IMR-90 (cell line): Measurements from ENCODE around the gene ARMC9. TPM values are rescaled to one million over a fixed set of nuclear protein-coding genes. Genes with fewer than 3 reads are reported as not detected.

Source experiments
- ATAC-seq: fragments of 200-7000 bp; cut with Tn5 transposase; 2 replicates; pipeline ENCODE4 v1.9.1; 2020; ENCODE audit warnings: low read depth, mild to moderate bottlenecking, moderate library complexity
- BruUV-seq: library from RNA; stranded (reverse); fragments of 400-500 nt; replicated peaks from 2 replicates; lab custom pipeline; 2021; lab: Mats Ljungman, UMichigan
- CTCF ChIA-PET: fragments of 300-600 bp; formaldehyde crosslinking; extraction: SDS; loops from one replicate; lab custom pipeline; 2021; ENCODE audit warnings: antibody characterized with exemption; lab: Yijun Ruan, JAX
- POLR2A ChIA-PET: fragments of 300-600 bp; sonication (Branson Sonifier 250); formaldehyde crosslinking; loops from one replicate; lab custom pipeline; 2022; ENCODE audit warnings: antibody characterized with exemption; ENCODE audit not compliant: unreplicated experiment; lab: Charles Lee
- DNase-seq: peaks from one replicate; pipeline ENCODE4 v3.0.0; 2013
- H2AFZ ChIP-seq: replicated peaks from 2 replicates; pipeline ENCODE3; 2013; ENCODE audit warnings: low read length, mild to moderate bottlenecking; ENCODE audit not compliant: poor library complexity
- H2AK5ac ChIP-seq: 2 replicates; pipeline ENCODE4 v1.6.1; 2013; ENCODE audit warnings: low read depth, low read length, inconsistent platforms
- H2AK9ac ChIP-seq: replicated peaks from 2 replicates; pipeline ENCODE3; 2013; ENCODE audit warnings: mild to moderate bottlenecking, low read depth, low read length, moderate library complexity; ENCODE audit not compliant: poor library complexity
- H2BK120ac ChIP-seq: 2 replicates; pipeline ENCODE4 v1.6.1; 2013; ENCODE audit warnings: low read depth, low read length, inconsistent platforms
- H2BK15ac ChIP-seq: 3 replicates; pipeline ENCODE4 v1.6.1; 2013; ENCODE audit warnings: low read depth, low read length, inconsistent platforms
- H2BK20ac ChIP-seq: 2 replicates; pipeline ENCODE4 v1.6.1; 2013; ENCODE audit warnings: low read depth, mild to moderate bottlenecking, inconsistent platforms, low read length, moderate library complexity
- H2BK5ac ChIP-seq: 2 replicates; pipeline ENCODE4 v1.6.1; 2013; ENCODE audit warnings: mild to moderate bottlenecking, low read depth, low read length, inconsistent platforms; ENCODE audit not compliant: poor library complexity, severe bottlenecking
- H3K14ac ChIP-seq: replicated peaks from 2 replicates; pipeline ENCODE4 v1.6.1; 2013; ENCODE audit warnings: low read depth, low read length, inconsistent platforms
- H3K18ac ChIP-seq: 2 replicates; pipeline ENCODE4 v1.6.1; 2013; ENCODE audit warnings: low read depth, low read length, control low read depth
- H3K23ac ChIP-seq: 2 replicates; pipeline ENCODE4 v1.6.1; 2013; ENCODE audit warnings: low read depth, low read length, inconsistent platforms
- H3K27ac ChIP-seq: 2 replicates; pipeline ENCODE4 v1.5.1; 2013; ENCODE audit warnings: mild to moderate bottlenecking, control low read depth, low read length; ENCODE audit not compliant: insufficient read depth
- H3K27me3 ChIP-seq: 2 replicates; pipeline ENCODE4 v1.6.1; 2013; ENCODE audit warnings: low read length; ENCODE audit not compliant: control insufficient read depth, insufficient read depth
- H3K36me3 ChIP-seq: 2 replicates; pipeline ENCODE4 v1.6.1; 2013; ENCODE audit warnings: low read length, mixed read lengths; ENCODE audit not compliant: control insufficient read depth, insufficient read depth
- H3K4ac ChIP-seq: 2 replicates; pipeline ENCODE4 v1.6.1; 2013; ENCODE audit warnings: low read depth, low read length, inconsistent platforms
- H3K4me1 ChIP-seq: 2 replicates; pipeline ENCODE4 v1.6.1; 2013; ENCODE audit warnings: low read length, mixed read lengths; ENCODE audit not compliant: control insufficient read depth, insufficient read depth
- H3K4me2 ChIP-seq: 2 replicates; pipeline ENCODE4 v1.6.1; 2013; ENCODE audit warnings: low read depth, mild to moderate bottlenecking, control low read depth, low read length, moderate library complexity
- H3K4me3 ChIP-seq: 2 replicates; pipeline ENCODE4 v1.5.1; 2013; ENCODE audit warnings: low read depth, mild to moderate bottlenecking, control low read depth, low read length, moderate library complexity; ENCODE audit not compliant: insufficient read depth
- H3K56ac ChIP-seq: 2 replicates; pipeline ENCODE4 v1.6.1; 2013; ENCODE audit warnings: low read length, inconsistent platforms; ENCODE audit not compliant: insufficient read depth; ENCODE audit errors: extremely low read depth
- H3K79me1 ChIP-seq, 2 experiments: 2 replicates each; pipeline ENCODE4 v1.6.1; 2013; ENCODE audit warnings: low read length in 2 of 2, inconsistent platforms in 1 of 2, low read depth in 1 of 2
- H3K9ac ChIP-seq: 2 replicates; pipeline ENCODE4 v1.6.1; 2013; ENCODE audit warnings: low read depth, low read length, control low read depth
- H3K9me1 ChIP-seq: 2 replicates; pipeline ENCODE4 v1.6.1; 2013; ENCODE audit warnings: low read length, inconsistent platforms; ENCODE audit not compliant: insufficient read depth
- H3K9me3 ChIP-seq: 2 replicates; pipeline ENCODE4 v1.6.1; 2013; ENCODE audit warnings: low read length; ENCODE audit not compliant: control insufficient read depth, insufficient read depth
- H4K20me1 ChIP-seq: 2 replicates; pipeline ENCODE4 v1.6.1; 2013; ENCODE audit warnings: low read length, inconsistent platforms; ENCODE audit not compliant: insufficient read depth
- H4K5ac ChIP-seq: 2 replicates; pipeline ENCODE4 v1.6.1; 2013; ENCODE audit warnings: mild to moderate bottlenecking, low read depth, low read length, control low read depth
- H4K8ac ChIP-seq, 2 experiments: 2 replicates each; pipeline ENCODE4 v1.6.1; 2013; ENCODE audit warnings: low read depth in 2 of 2, low read length in 2 of 2, control low read depth in 1 of 2, inconsistent platforms in 1 of 2
- H4K91ac ChIP-seq: 2 replicates; pipeline ENCODE4 v1.6.1; 2013; ENCODE audit warnings: low read depth, low read length, inconsistent platforms; ENCODE audit not compliant: insufficient read depth
- RCOR1 ChIP-seq: IDR thresholded peaks from 2 replicates; pipeline ENCODE4 v1.6.1; 2012; ENCODE audit warnings: mild to moderate bottlenecking, low read length, improper control_type of control experiment; ENCODE audit not compliant: insufficient replicate concordance
- WGBS, 2 experiments: methylation state at CpG; one replicate each; pipeline versions ENCODE4 v1.1.5 to v1.1.7; 2013; ENCODE audit warnings: missing lambda C conversion rate in 2 of 2; ENCODE audit not compliant: insufficient read length in 1 of 2; ENCODE audit errors: extremely low coverage in 2 of 2; 5-methylcytosine and 5-hydroxymethylcytosine counted together
- dilution Hi-C: fragments of 300-500 bp; cut with HindIII; formaldehyde crosslinking; loops from one replicate; pipeline ENCODE4 v1.14.3; 2018; ENCODE audit warnings: low sequenced_read_pairs; ENCODE audit not compliant: unreplicated experiment
- in situ Hi-C: fragments of 300-500 bp; cut with MboI; formaldehyde crosslinking; loops from 3 replicates; pipeline ENCODE4 v1.14.3; 2019; ENCODE audit warnings: low sequenced_read_pairs, inconsistent platforms, mixed read lengths
- intact Hi-C: fragments of 100-400 bp; cut with micrococcal nuclease; formaldehyde crosslinking; loops from 2 replicates; pipeline ENCODE4 v1.10.0; 2022
- polyA plus RNA-seq, 3 experiments: library from polyadenylated mRNA; depleted of rRNA; stranded (reverse); fragments of >200 nt; gene quantifications; 2 replicates each; pipeline ENCODE4 v1.2.3, GENCODE V29; 2012; ENCODE audit warnings: low replicate concordance in 1 of 3
- total RNA-seq: library from RNA; depleted of rRNA; stranded (reverse); fragments of >200 nt; gene quantifications from 2 replicates; pipeline ENCODE4 v1.2.3, GENCODE V29; 2012

The ARMC9 gene
- total and polyA plus RNA-seq, 2 of the 4 experiments (the other 2 are of a cell fraction): 36.0 to 46.6 TPM

DNA sequence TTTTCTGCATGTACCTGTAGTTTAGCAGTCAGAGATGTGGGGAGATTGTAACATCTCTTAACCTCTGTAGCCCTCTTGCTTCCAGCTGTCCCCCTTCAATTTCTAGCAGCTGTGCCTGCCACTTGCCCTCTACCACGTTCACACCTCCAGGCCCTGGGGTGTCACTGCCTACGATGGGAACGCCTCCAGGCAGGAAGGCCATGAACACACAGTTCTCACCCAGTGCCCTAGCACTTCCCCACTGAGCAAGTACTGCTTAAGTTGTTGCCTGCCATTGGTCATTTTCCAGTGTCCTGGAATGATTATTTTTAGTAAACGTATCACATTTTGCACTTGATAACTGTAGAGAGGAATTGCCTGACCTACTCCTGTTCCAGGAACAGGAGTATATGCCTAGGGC is 120.0 kb downstream of the ARMC9 start:
- dilution Hi-C loops: no loop called here
- no peak overlapping the region for H2BK15ac ChIP-seq
- no peak overlapping the region for H2BK5ac ChIP-seq
- no peak overlapping the region; the same call in 1 of the 2 replicates for H3K23ac ChIP-seq
- CTCF ChIA-PET: no interaction called here
- no peak for DNase-seq
- H3K9me1 ChIP-seq: peaks cover 4% of the 10 kb centered on the region; the same call in 1 of the 2 replicates
- H3K36me3 ChIP-seq: peaks cover 6% of the 10 kb centered on the region
- H3K4me1 ChIP-seq: no peaks in the 10 kb centered on the region
- no peak overlapping the region for H3K14ac ChIP-seq
- H2AFZ ChIP-seq: no peak overlapping the region
- no peak overlapping the region for H2BK20ac ChIP-seq
- H3K4me2 ChIP-seq: no peak overlapping the region
- H3K79me1 ChIP-seq: no peaks in the 10 kb centered on the region; a peak in 1 of 4 replicates
- H4K5ac ChIP-seq: no peak overlapping the region
- BruUV-seq: no TSS peak
- in situ Hi-C loops: no loop called here
- no peak overlapping the region for H3K9ac ChIP-seq
- no peak overlapping the region for H4K8ac ChIP-seq
- no peaks in the 10 kb centered on the region for H4K20me1 ChIP-seq
- no peak overlapping the region for H3K18ac ChIP-seq
- H2AK9ac ChIP-seq: no peak overlapping the region
- intact Hi-C loops: no loop called here
- no peaks in the 10 kb centered on the region for H3K9me3 ChIP-seq
- no peaks in the 10 kb centered on the region for H3K27me3 ChIP-seq
- no peak overlapping the region for H3K4me3 ChIP-seq
- H3K56ac ChIP-seq: no peak overlapping the region
- WGBS, 2 experiments: 100% methylated on average over 1 of the region's 4 CpGs; no CpG with 5 or more reads in 1 of the 2 experiments
- H3K27ac ChIP-seq: no peak overlapping the region
- POLR2A ChIA-PET: no interaction called here
- H3K4ac ChIP-seq: no peak overlapping the region
- H2AK5ac ChIP-seq: no peak overlapping the region
- no peak overlapping the region for H4K91ac ChIP-seq
- TF ChIP-seq RCOR1: no peak
- no peak overlapping the region for H2BK120ac ChIP-seq
- ATAC-seq: no peak
